GM21717 (cell line): ENCODE results near the gene WDR38.

Experiments
- ATAC-seq: cut with Tn5 transposase; IDR thresholded peaks from one replicate; pipeline ENCODE4 v1.9.1; 2021; ENCODE audit warnings: mild to moderate bottlenecking, moderate library complexity; ENCODE audit not compliant: unreplicated experiment

Gene WDR38

DNA sequence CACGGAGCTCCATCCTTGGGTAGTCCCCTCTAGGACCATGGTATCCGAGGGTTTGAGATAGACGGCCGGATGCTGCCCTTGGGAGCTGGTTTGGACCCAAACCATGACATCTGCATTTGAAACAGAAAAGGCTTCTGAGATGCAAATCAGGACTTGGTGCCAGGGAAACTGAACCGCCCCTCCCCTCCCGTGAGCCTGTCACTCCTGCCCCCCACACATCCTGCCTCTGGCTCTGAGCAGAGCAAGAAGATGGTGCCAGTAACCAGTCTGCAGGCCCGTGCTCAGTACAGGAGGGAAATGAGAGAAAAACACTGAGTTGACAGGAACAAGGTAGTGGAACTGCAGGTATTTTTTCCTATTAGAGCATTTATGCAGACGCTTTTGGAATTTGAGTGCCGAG lies 27.2 kb downstream of the WDR38 start:
- no peak for ATAC-seq

DNA sequence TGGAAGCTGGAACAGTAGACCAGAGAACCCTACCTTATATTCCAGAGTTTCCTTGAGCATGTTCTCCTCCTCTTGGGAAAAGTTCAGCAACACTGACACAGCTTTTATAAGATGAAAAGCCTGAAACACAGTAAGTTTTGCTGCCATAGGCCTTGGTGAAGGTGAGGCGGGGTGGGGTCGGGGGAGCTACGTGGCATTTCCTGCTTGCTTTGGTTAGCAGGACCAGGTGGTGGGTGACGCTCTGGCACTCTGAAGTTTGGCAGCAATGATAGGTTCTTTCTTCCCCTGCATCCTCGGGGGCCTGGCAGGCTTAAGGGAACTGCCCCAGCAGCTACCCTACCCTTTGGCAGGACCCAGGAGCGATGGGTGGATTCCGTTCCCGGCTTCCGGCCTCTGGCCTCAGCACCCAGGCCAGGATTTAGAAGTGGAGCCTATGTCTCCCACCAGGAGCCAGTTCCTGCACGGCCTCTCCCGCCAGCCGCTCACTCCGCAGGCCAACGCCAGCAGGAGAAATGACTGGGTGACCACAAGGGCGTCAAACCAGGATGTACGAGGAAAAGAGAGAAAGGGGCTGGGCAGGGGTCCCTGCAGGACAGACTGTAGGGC lies 28.0 kb downstream of the WDR38 start:
- ATAC-seq, result no peak

DNA sequence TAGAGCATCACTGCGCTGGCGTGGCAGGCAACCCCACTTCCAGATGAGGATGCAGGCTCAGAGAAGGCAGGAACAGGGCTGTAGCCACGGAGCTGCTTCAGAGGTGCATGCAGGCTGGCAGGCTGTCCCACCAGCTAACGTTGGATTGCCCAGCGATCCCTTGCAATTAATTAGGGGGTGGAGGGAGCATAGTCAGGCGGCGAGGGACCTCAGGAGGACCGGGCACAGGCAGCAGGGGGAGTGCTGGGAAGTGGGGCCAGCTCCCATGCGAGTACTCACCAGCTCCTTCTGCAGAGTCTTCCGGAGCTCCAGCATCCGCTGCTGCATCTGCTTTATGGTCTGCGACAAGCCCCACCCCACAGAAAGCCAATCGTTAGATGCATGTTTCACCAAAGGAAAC lies 29.0 kb downstream of the WDR38 start:
- ATAC-seq, result no peak

DNA sequence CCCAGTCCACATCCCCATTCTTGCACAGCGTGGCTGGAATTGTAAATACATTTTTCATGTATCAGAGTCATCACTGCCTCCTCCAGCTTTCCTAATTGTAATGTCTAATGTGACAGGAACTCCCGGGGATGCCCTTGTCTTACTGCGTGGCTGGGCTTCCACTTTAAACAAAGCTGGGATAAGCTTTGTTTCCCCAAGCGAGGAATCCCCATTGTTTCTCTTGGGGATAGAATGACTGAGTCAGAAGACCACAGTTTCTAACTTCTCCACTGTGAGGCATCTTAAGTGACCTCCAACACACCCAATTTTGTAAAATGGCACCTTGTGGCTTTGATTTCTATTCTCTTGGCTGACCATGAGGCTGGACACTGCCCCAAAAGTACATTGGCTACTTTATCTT lies 31.1 kb downstream of the WDR38 start:
- no peak for ATAC-seq

DNA sequence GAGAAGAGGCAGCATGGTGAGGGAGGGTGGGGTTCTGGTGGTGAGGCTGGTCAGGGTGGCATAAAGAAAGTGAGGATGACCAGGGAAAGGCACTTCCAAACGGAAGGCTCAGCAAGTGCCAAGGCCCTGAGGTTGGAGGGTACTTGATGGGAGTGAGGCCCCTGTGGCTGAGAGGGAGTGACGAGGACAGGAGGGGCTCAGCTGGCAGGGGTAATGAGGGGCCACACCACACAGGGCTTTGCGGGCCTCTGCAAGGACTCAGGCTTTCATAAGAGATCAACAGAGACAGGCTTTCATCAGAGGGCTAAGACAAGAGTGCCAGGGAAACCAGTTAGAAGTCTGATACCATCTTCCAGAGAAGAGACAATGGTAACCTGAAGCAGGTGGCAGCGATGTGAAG lies 32.3 kb downstream of the WDR38 start:
- ATAC-seq, result no peak

DNA sequence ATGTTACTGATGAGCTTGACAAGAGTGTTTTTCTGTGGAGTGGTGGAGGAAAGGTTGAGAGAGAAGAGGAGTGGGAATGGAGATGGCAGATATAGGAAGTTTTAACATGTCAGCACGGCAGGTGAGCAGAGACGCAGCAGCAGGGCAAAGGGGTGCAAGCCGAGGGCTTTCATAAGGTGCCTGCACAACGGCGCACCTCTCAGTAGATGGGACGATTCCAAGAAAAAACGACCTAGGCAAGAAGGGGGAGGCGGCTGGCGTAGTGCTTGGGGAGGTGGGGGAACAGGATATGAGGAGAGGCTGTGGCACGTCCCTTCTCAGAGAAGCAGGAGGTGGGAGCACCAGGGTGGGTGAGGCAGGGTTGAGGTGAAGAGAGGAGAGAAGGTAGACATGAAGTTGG lies 33.2 kb downstream of the WDR38 start:
- ATAC-seq, result no peak

DNA sequence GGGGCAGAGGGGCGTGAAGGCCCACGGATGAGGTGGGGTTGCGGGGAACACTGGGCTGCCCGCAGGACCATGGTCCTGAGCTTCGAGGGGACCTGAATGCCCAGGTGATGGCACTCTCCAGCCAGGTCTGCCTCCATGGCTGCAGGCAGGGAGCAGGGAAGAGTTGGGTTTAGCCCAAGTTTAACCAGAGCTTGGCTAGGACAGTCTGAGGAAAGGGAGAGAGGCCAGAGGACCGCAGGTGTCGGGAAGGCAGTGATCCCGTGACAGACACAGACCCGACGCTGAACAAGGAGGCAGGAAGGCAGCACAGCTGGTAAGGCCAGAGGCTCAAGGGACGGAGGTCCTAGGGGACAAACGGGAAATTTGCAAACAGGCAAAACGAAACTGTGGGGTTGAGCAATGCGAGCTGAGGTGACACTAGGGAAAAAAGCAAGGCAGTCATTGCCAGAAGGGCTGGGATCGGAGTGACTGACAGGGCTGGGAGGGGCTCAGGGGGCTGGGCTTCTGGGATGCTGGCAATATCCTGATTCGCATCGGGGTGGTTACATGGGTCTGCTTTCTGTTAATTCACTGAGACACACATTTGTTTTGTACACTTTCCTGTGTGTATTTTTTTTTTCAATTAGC lies 33.7 kb downstream of the WDR38 start:
- no peak for ATAC-seq

DNA sequence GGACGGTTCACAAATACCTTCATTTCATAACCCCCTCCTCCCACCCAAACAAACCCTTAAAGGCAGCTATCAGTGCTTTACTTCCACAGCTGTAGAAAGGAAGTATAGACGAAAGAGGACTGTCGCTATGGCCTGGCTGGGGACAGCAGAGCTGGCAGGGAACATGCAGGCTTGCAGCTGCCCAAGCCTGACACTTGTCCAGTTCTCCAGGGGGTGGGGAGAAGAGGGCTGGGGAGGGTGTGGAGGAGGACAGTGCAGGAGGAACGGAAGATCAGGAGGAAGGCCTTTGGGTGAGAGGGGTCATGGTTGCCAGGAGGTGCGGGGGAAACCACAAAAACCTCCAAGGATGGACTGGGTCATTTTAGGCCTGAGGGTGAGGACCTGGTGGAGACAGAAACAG lies 34.6 kb downstream of the WDR38 start:
- ATAC-seq, result no peak

DNA sequence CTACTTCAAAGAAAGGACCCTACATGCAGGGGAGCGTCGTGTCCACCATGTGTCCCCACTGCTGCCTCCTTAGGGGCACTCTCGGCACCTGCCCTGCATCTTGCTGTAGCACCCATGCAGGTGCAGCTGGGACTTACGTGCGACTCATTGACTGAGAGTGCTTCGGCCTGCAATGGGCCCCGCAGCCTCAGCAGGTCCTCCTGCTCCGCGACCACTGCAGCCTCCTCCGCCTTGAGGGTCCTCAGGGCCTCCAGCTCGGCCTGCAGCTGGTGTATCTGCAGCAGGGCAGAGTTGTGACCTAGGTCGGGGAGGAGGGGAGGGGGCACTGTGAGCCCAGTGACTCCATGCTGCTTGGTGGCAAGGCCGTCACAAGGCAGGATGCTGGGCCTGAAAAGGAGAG lies 35.7 kb downstream of the WDR38 start:
- no peak for ATAC-seq

DNA sequence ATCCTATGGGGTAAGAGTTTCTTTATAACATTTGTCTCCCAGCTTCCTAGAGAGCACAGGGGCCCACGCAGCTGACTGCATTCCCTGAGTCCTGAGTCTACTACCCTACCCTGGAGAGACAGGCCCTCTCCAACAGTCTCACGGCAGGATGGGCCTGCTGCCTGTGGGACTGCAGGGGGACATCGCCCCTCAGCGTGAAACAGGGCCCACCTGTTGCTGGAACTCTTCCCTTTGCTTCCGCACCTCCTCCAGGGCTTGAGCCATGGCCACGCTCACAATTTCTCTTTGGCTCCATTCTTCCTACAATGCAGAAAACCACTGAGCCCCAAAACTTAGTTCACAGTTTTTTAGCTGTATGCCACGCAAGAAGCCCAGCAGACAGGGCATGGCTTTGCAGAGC lies 36.9 kb downstream of the WDR38 start:
- no peak for ATAC-seq

DNA sequence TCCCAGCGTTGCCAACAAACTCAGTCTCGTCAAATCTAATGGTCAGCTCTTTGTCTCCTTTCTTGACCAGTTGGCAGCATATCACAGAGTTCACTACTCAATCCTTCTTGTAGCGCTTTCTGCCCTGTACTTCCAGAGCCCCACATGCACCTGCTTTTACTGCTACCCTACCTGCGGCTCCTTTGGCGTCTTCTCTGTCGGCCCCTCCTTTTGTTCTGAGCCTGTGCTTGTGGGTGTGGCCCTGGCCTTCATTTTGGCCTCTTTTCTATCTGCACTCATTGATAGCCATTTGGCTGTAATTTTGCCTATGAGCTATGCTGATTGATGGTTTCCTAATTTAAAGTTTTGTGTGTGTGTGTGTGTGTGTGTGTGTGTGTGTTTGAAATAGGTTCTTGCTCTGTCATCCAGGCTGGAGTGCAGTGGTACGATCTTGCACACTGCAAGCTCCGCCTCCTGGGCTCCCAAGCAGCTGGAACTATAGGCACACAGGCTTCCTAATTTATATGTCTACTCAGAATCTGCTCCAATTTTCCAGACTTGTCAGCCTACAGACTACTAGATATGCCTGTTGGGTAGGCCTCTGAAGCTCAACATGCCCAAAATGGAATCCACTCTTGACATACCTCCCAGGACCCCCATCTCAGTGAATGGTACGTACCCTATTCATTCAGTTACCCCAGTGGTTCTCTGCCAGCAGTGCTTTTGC lies 40.9 kb downstream of the WDR38 start:
- ATAC-seq, result no peak

DNA sequence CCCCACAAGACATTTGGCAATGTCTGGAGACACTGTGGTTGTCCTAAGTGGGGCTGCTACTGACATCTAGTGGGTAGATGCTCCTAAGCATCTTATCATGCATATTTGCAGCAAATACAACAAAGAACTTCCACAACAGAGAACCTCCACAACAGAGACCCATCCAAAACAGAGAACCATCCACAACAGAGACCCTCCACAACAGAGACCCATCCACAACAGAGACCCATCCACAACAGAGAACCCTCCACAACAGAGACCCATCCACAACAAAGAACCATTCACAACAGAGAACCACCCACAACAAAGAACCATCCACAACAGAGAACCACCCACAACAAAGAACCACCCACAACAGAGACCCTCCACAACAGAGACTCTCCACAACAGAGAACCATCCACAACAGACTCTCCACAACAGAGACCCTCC lies 41.5 kb downstream of the WDR38 start:
- no peak for ATAC-seq

DNA sequence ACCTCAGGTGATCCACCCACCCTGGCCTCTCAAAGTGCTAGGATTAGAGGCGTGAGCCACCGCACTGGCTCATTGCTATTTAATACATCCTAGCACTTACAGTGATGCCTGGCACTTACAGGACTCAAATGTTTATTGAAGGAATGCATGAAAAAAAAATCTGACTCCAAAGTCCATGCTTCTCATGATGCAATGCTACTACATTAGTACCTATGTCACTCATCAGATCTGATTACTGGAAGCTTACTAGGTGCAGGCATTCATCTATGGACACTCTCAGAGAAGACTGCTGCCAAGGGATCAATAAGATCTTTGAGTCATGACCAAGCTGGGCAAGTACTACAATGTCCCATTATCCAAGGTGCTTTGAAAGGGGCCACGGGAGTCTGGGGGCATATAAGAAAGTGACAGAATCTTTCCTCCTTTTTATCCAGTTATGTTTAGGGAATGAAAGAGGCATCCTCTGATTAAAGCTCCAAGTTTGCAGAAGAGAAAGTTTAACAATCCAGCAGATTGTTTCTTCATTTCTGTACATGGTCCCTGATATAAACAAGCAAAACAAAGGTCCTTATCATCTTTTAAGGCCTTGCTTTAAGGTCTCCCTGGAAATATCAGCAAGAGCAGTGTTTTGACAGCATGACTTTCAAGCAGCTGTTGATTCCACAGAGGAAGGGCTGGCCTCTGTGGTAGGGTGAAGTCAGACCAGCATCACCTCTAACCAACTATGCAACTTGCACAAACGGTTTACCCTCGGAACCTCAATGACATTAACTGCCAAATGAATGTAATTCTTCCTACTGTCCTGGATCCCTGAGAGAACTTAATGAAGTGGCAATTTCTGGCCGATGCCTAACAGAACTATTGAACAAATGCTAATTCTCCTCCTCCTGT lies 44.6 kb downstream of the WDR38 start:
- no peak for ATAC-seq

DNA sequence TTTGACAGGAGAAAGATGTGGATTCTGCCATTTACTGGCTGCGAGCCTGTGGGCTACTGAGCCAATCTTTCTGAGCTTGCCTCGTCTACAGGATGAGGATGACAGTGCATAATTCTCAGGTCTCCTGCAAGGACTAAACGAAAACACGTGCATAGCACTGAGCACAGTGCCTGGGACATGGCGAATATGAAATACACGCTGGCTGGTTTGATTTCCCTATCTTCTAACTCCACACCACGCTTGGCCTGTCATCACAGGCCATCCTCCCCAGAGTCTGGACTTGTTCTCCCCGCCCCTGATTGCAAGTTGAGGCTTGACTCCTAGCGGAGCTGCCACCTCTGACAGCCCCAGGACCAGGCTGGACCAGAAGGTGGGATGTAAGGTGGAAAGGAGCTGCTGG lies 46.6 kb downstream of the WDR38 start:
- no peak for ATAC-seq

DNA sequence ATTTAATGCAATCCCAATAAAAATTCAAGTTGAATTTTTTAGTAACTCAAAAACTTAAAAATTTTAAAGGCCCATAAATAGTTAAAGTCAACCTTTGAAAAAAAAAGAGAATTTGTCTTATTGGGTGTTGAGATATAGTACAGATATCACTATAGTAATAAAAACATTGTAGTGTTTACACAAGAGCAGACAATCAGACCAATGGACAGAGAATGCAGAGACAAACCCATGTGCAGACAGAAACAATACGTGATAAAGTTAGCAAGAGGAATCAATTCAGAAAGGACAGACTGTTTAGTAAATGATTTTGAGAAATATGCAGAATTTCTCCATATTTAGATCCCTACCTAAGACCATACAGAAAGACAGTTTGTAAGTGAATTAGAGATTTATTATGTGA lies 53.7 kb downstream of the WDR38 start:
- no peak for ATAC-seq
